PC-9 (cell line): Measurements from ENCODE around the gene SDK2. TPM values are rescaled to one million over a fixed set of nuclear protein-coding genes. Genes with fewer than 3 reads are reported as not detected.

ENCODE experiments used
- BruUV-seq: library from RNA; stranded (reverse); fragments of 400-500 nt; replicated peaks from 2 replicates; lab custom pipeline; 2021; lab: Mats Ljungman, UMichigan
- CTCF ChIA-PET: fragments of 300-600 bp; sonication (Branson Sonifier 250); formaldehyde crosslinking; loops from one replicate; lab custom pipeline; 2022; ENCODE audit warnings: antibody characterized with exemption; lab: Charles Lee
- POLR2A ChIA-PET: fragments of 300-600 bp; sonication (Branson Sonifier 250); formaldehyde crosslinking; loops from one replicate; lab custom pipeline; 2022; ENCODE audit warnings: antibody characterized with exemption; ENCODE audit not compliant: unreplicated experiment; lab: Charles Lee
- DNase-seq, 2 experiments: peaks; one replicate each; pipeline versions ENCODE4 v3.0.0 to v3.0.0-alpha.2; 2015 to 2022; ENCODE audit warnings: mixed read lengths in 1 of 2
- H2AFZ ChIP-seq: fragments of 200-600 bp; sonication (generic); 2 replicates; pipeline ENCODE4 v1.8.1; 2017; ENCODE audit warnings: antibody characterized with exemption
- H3F3A ChIP-seq: fragments of 200-600 bp; sonication (generic); 2 replicates; pipeline ENCODE4 v1.8.1; 2017; ENCODE audit warnings: antibody characterized with exemption, mild to moderate bottlenecking, low read depth; ENCODE audit not compliant: insufficient read depth
- H3K27ac ChIP-seq: fragments of 200-600 bp; sonication (generic); 2 replicates; pipeline ENCODE4 v1.6.1; 2016; ENCODE audit warnings: mixed run types
- H3K27me3 ChIP-seq: fragments of 200-600 bp; sonication (generic); 2 replicates; pipeline ENCODE4 v1.6.1; 2016; ENCODE audit warnings: low read depth, mixed run types; ENCODE audit not compliant: insufficient read depth
- H3K36me3 ChIP-seq: fragments of 200-600 bp; sonication (generic); 2 replicates; pipeline ENCODE4 v1.6.1; 2016; ENCODE audit warnings: low read depth, mixed run types
- H3K4me1 ChIP-seq: fragments of 200-600 bp; sonication (generic); replicated peaks from 2 replicates; pipeline ENCODE4 v1.6.1; 2016; ENCODE audit warnings: mixed run types; ENCODE audit not compliant: insufficient read depth
- H3K4me2 ChIP-seq: fragments of 200-600 bp; sonication (generic); 2 replicates; pipeline ENCODE4 v1.6.1; 2017; ENCODE audit warnings: mixed run types
- H3K4me3 ChIP-seq: fragments of 200-600 bp; sonication (generic); 2 replicates; pipeline ENCODE4 v1.6.1; 2016; ENCODE audit warnings: mixed run types
- H3K79me2 ChIP-seq: fragments of 200-600 bp; sonication (generic); 2 replicates; pipeline ENCODE4 v1.6.1; 2017; ENCODE audit warnings: low read depth, mixed run types
- H3K9me2 ChIP-seq: fragments of 200-600 bp; sonication (generic); 2 replicates; pipeline ENCODE4 v1.8.1; 2017; ENCODE audit warnings: mild to moderate bottlenecking; ENCODE audit not compliant: insufficient read depth
- H3K9me3 ChIP-seq: fragments of 200-600 bp; sonication (generic); 2 replicates; pipeline ENCODE4 v1.8.1; 2016; ENCODE audit warnings: low read depth; ENCODE audit not compliant: insufficient read depth
- H4K20me1 ChIP-seq: fragments of 200-600 bp; sonication (generic); 2 replicates; pipeline ENCODE4 v1.8.1; 2017; ENCODE audit not compliant: insufficient read depth
- CTCF ChIP-seq: fragments of 200-600 bp; sonication (generic); conservative IDR thresholded peaks from 2 replicates; pipeline ENCODE4 v1.6.1; 2017; ENCODE audit warnings: mixed run types, antibody characterized with exemption, mild to moderate bottlenecking, moderate library complexity
- EZH2 ChIP-seq: fragments of 200-600 bp; sonication (generic); IDR thresholded peaks from 2 replicates; pipeline ENCODE4 v1.8.0; 2017; ENCODE audit warnings: antibody characterized with exemption, low read depth
- intact Hi-C: fragments of 100-400 bp; cut with micrococcal nuclease; formaldehyde crosslinking; loops from one replicate; pipeline ENCODE4 v1.10.0; 2022; ENCODE audit not compliant: unreplicated experiment
- total RNA-seq: library from RNA; stranded (reverse); gene quantifications from 2 replicates; pipeline ENCODE4 v1.2.3, GENCODE V29; 2021

SDK2 gene
- total RNA-seq, 1 experiment from 2014 or later = 0.04 TPM

- CTCF ChIA-PET = no interaction called here
- BruUV-seq = no TSS peak
- POLR2A ChIA-PET = no interaction called here
- Histone ChIP-seq H3K79me2 (no peaks in the 10 kb centered on the region), H3K27ac (no peak overlapping the region), H3K36me3 (no peaks in the 10 kb centered on the region), H3F3A (no peaks in the 10 kb centered on the region), H3K4me2 (no peak overlapping the region), H2AFZ (no peak overlapping the region), H4K20me1 (no peaks in the 10 kb centered on the region), H3K27me3 (peaks cover 33% of the 10 kb centered on the region), H3K4me3 (no peak overlapping the region), H3K9me3 (no peaks in the 10 kb centered on the region), H3K9me2 (no peaks in the 10 kb centered on the region), H3K4me1 (no peaks in the 10 kb centered on the region)
- TF ChIP-seq CTCF (no peak), EZH2 (no peak)
- intact Hi-C loops = no loop called here
- no peak for DNase-seq
These were observed 37.7 kb upstream of the SDK2 start for GRCh38 chr17:73681946-73682345.

- intact Hi-C loops = no loop called here
- H3K36me3 ChIP-seq = no peaks in the 10 kb centered on the region
These were observed 35.2 kb upstream of the SDK2 start for GRCh38 chr17:73679476-73679875.

GRCh38 chr17:73678999-73679398 is 34.8 kb upstream of the SDK2 start:
- CTCF ChIA-PET = no interaction called here
- POLR2A ChIA-PET = no interaction called here

More at GRCh38 chr17:73679476-73679875, 35.2 kb upstream of the SDK2 start:
- no peak overlapping the region for H2AFZ ChIP-seq
- H3K4me3 ChIP-seq = no peak overlapping the region
- H3K79me2 ChIP-seq = no peaks in the 10 kb centered on the region
- BruUV-seq = no TSS peak
- H3K4me1 ChIP-seq = no peaks in the 10 kb centered on the region
- H3K4me2 ChIP-seq = no peak overlapping the region
- DNase-seq = no peak
- H4K20me1 ChIP-seq = no peaks in the 10 kb centered on the region
- ChIA-PET CTCF (no interaction called here), POLR2A (no interaction called here)
- H3F3A ChIP-seq = no peaks in the 10 kb centered on the region
- H3K9me3 ChIP-seq = no peaks in the 10 kb centered on the region
- no peaks in the 10 kb centered on the region for H3K9me2 ChIP-seq
- H3K27ac ChIP-seq = no peak overlapping the region
- H3K27me3 ChIP-seq = peaks cover 47% of the 10 kb centered on the region
- TF ChIP-seq CTCF = no peak
- no peak for TF ChIP-seq EZH2

More at GRCh38 chr17:73678999-73679398, 34.8 kb upstream of the SDK2 start:
- no peaks in the 10 kb centered on the region for H3F3A ChIP-seq
- peaks cover 47% of the 10 kb centered on the region for H3K27me3 ChIP-seq
- no peak overlapping the region for H3K4me3 ChIP-seq
- intact Hi-C loops = no loop called here
- H3K4me1 ChIP-seq = no peaks in the 10 kb centered on the region
- H4K20me1 ChIP-seq = no peaks in the 10 kb centered on the region
- H2AFZ ChIP-seq = no peak overlapping the region
- H3K9me2 ChIP-seq = no peaks in the 10 kb centered on the region
- no peaks in the 10 kb centered on the region for H3K36me3 ChIP-seq
- no peaks in the 10 kb centered on the region for H3K9me3 ChIP-seq
- no peak overlapping the region for H3K27ac ChIP-seq
- no TSS peak for BruUV-seq
- DNase-seq = no peak
- TF ChIP-seq EZH2 (no peak), CTCF (no peak)
- H3K4me2 ChIP-seq = no peak overlapping the region
- H3K79me2 ChIP-seq = no peaks in the 10 kb centered on the region
